ENCODE results near the gene KRT77. TPM values are rescaled to one million over a fixed set of nuclear protein-coding genes. Genes with fewer than 3 reads are reported as not detected.

The KRT77 gene
- total RNA-seq, 2 donors from 2014 or later = 0.41 TPM; not detected in 1

DNA sequence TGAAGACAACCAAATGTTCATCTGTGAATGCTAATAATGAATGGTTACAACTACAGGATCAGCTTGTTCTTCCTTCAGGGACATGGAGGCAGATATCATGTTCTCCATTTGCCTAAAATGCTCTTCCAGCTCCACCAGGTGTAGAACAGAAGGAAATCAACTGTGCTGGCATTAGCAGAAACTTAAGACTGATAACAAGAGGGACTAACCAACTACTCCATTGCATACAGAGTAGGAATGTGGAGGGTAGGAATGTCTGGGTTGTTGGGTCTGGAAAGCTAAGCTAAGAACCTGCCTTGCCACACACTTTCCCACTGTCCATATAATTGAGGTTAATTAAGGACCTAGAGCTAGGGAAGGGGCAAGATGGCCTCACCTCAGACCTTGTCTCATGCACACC is 39.9 kb downstream of the KRT77 start:
- Histone ChIP-seq H3K27ac (no peak overlapping the region), H3K36me3 (no peaks in the 10 kb centered on the region), H3K27me3 (replicated peaks; ENCODE audit: insufficient read depth) (no peaks in the 10 kb centered on the region), H3K4me1 (ENCODE audit: control insufficient read depth in 1 of 2, low read depth in 2 of 2) (no peaks in the 10 kb centered on the region), H3K4me3 (no peak overlapping the region), H3K9me3 (no peaks in the 10 kb centered on the region)
- no peak for ATAC-seq (ENCODE audit: insufficient number of reproducible peaks, low FRiP score, low read depth)
- DNase-seq (ENCODE audit: low spot score) = no peak
- TF ChIP-seq, protein P1, sequence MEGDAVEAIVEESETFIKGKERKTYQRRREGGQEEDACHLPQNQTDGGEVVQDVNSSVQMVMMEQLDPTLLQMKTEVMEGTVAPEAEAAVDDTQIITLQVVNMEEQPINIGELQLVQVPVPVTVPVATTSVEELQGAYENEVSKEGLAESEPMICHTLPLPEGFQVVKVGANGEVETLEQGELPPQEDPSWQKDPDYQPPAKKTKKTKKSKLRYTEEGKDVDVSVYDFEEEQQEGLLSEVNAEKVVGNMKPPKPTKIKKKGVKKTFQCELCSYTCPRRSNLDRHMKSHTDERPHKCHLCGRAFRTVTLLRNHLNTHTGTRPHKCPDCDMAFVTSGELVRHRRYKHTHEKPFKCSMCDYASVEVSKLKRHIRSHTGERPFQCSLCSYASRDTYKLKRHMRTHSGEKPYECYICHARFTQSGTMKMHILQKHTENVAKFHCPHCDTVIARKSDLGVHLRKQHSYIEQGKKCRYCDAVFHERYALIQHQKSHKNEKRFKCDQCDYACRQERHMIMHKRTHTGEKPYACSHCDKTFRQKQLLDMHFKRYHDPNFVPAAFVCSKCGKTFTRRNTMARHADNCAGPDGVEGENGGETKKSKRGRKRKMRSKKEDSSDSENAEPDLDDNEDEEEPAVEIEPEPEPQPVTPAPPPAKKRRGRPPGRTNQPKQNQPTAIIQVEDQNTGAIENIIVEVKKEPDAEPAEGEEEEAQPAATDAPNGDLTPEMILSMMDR (IDR thresholded peaks at IDR 0.05) = no peak

- ATAC-seq (ENCODE audit: insufficient number of reproducible peaks, low FRiP score, low read depth) = no peak
- H3K36me3 ChIP-seq = no peaks in the 10 kb centered on the region
- no peak overlapping the region for H3K4me3 ChIP-seq
- H3K27me3 ChIP-seq (replicated peaks; ENCODE audit: insufficient read depth) = no peaks in the 10 kb centered on the region
- DNase-seq (ENCODE audit: low spot score) = no peak
- no peaks in the 10 kb centered on the region for H3K4me1 ChIP-seq (ENCODE audit: control insufficient read depth in 1 of 2, low read depth in 2 of 2)
- no peak overlapping the region for H3K27ac ChIP-seq
- no peaks in the 10 kb centered on the region for H3K9me3 ChIP-seq
- TF ChIP-seq, protein P1 (IDR thresholded peaks at IDR 0.05) = no peak
Measured at GRCh38 chr12:52662918-52663229, 40.5 kb downstream of the KRT77 start.

DNA sequence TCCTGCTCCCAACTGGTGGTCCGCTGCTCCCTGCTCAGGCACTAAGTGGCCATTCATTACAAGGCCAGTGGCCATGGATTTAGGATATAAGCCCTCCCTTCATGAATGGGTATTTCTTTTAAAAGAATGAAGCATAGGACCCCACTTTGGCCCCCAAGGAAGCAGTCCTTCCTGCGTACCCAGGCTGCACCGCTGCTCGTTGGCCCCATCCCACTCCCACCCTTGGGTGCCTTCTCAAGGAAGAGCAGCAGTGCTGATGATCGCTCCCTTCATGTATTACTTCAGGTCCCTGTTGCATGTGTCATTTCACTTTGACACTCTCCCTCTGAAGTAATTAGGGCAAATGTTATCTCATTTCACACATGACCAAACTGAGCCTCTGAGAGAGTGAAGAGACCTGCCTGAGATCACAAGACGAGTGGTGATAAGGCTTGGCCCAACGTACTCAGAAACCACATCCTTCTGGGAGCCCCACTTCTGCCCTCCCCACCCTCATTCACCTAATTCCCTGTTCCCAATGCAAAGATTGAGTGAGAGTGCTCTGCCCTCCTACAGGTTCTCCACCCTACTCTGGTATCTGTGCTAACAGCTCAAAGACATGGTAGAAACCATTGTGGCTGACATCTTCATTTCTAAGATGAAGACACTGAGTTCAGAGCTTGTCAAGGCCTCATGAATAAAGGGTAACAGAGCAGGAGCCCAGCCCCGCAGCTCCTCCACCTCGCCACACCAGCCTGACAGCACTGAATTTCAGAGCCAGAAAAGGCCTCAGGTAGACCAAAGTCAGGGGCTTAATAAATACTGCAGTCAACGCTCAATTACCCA is 41.0 kb downstream of the KRT77 start:
- H3K4me1 ChIP-seq (ENCODE audit: control insufficient read depth in 1 of 2, low read depth in 2 of 2) = no peaks in the 10 kb centered on the region
- H3K36me3 ChIP-seq = no peaks in the 10 kb centered on the region
- H3K27ac ChIP-seq = no peak overlapping the region
- no peak for DNase-seq (ENCODE audit: low spot score)
- TF ChIP-seq, protein P1 (IDR thresholded peaks at IDR 0.05) = no peak
- no peak overlapping the region for H3K4me3 ChIP-seq
- H3K27me3 ChIP-seq (replicated peaks; ENCODE audit: insufficient read depth) = no peaks in the 10 kb centered on the region
- no peaks in the 10 kb centered on the region for H3K9me3 ChIP-seq
- no peak for ATAC-seq (ENCODE audit: insufficient number of reproducible peaks, low FRiP score, low read depth)

- Histone ChIP-seq H3K27ac (no peak overlapping the region), H3K36me3 (no peaks in the 10 kb centered on the region), H3K4me1 (ENCODE audit: control insufficient read depth in 1 of 2, low read depth in 2 of 2) (no peaks in the 10 kb centered on the region), H3K4me3 (no peak overlapping the region), H3K27me3 (replicated peaks; ENCODE audit: insufficient read depth) (no peaks in the 10 kb centered on the region), H3K9me3 (no peaks in the 10 kb centered on the region)
- TF ChIP-seq, protein P1 (IDR thresholded peaks at IDR 0.05) = no peak
- DNase-seq (ENCODE audit: low spot score) = no peak
- ATAC-seq (ENCODE audit: insufficient number of reproducible peaks, low FRiP score, low read depth) = no peak
Measured at GRCh38 chr12:52661668-52662067, 41.7 kb downstream of the KRT77 start.

DNA sequence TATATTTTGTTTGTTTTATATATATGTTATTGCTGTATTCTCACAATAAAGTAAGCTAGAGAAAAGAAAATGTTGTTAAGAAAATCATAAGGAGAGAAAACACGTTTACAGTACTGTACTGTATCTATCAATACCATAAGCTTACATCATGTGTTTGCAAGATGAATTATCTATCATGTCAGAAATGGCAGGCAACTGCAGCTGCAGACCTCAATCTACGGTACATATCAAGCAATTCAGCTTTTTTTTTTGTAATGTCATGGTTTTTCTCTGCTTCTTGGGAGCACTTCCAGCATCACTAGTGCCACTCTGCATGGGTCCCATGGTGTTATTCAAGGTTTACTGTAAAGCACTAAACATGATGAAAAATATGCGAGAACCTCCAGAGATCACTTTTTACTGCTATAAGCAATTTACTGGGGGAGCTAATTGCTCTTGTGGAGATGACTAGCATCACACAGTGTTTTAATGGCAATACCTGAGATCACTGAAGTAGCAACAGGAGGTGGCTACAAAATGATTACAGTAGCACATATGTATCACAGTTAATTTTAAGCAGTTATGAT is 42.3 kb downstream of the KRT77 start:
- TF ChIP-seq, protein P1 (IDR thresholded peaks at IDR 0.05) = no peak
- Histone ChIP-seq H3K36me3 (no peaks in the 10 kb centered on the region), H3K27ac (no peak overlapping the region), H3K9me3 (no peaks in the 10 kb centered on the region), H3K27me3 (replicated peaks; ENCODE audit: insufficient read depth) (no peaks in the 10 kb centered on the region), H3K4me3 (no peak overlapping the region), H3K4me1 (ENCODE audit: control insufficient read depth in 1 of 2, low read depth in 2 of 2) (no peaks in the 10 kb centered on the region)
- ATAC-seq (ENCODE audit: insufficient number of reproducible peaks, low FRiP score, low read depth) (no peak), DNase-seq (ENCODE audit: low spot score) (no peak)

All from thoracic aorta (tissue), 2 donors.